GM12892 (cell line): ENCODE data around the gene ADRB1.

Experiments
- POLR2A ChIP-seq: IDR thresholded peaks from 2 replicates; pipeline ENCODE4 v1.6.1; 2011; ENCODE audit warnings: low read depth, low read length, control low read depth
- POLR2AphosphoS5 ChIP-seq: IDR thresholded peaks from 2 replicates; pipeline ENCODE4 v1.6.1; 2011; ENCODE audit warnings: low read depth, low read length, control low read depth
- TAF1 ChIP-seq: IDR thresholded peaks from 2 replicates; pipeline ENCODE4 v1.6.1; 2011; ENCODE audit warnings: low read depth, mild to moderate bottlenecking, control low read depth, low read length, borderline replicate concordance

DNA sequence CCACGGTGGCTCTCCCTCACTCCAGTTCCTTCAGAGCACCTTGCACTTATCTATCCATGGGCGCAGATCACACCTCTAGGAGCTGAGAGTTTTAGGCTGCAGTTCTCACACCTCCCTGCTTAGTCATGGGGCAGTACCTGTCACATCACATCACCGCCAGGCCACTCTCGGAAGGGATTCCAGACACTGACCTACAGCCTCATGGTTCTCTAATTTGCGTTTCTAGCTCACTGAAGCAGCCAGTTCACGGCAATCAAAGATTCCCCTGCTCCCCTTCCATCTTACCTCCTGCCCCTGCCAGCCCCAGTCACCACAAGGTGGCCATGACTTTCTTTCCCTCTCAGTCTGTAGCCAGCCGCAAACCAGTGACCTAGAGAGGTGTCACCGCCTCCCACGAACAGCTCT is 34.2 kb downstream of the ADRB1 start:
- TF ChIP-seq POLR2A, result no peak
- no peak for TF ChIP-seq POLR2AphosphoS5
- TF ChIP-seq TAF1, result no peak
